ENCODE data around the gene TDP1.
"Not testable (repeated sequence)": the region's sequence is repeated elsewhere in the genome, so short reads cannot be mapped to it uniquely, and the experiment has no call there.

The TDP1 gene

DNA sequence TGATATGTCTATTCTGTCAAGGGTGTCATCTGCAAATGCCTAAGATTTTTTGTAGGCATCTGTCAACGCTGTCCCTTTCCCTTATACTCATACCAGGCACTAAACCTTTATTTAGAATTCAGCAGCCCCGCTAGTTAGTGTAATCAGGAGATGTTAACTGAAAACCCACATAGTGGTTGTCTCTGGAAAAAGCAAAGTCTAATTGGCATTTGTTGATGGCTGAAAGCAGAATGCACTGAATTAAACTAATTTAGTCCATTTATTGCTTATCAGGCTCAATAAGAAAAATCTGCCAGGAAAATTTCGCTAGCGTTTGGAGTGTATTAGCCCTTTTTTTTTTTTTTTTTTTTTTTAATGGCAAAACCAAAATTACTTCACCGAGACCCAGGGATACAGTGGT lies 34.5 kb downstream of the TDP1 start:
- DNase-seq (ENCODE audit: low read depth): no peak

DNA sequence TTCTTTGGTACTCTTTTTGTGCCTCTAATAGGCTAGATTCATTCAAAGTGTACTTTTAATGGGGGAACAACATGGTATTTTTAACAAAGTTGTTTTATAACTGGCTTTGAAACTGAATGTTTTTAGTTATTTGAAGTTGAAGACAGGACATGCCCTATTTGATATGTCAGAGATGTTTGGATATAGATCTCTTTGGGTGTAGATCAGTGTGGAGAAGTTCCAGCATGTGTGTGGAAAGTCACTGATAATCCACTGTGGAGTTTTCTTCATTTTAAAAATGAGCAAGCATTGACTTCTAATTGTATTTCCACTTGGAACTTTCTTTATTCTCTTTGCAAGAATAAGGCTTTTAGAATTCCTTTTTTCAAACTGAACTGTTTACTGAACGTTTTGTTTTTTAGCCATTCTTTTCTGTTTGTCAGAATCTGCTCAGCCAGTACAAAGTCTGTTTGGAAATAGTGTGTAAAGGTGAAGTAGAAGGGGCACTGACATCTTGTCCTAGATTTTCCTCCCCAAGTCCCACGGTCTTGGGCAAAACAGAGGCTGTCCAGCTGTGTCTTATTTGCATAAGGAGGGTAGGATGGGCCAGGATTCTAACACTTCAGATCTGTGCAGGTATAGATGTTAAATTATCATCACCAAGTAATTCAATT lies 35.0 kb downstream of the TDP1 start:
- DNase-seq (ENCODE audit: low read depth): no peak

DNA sequence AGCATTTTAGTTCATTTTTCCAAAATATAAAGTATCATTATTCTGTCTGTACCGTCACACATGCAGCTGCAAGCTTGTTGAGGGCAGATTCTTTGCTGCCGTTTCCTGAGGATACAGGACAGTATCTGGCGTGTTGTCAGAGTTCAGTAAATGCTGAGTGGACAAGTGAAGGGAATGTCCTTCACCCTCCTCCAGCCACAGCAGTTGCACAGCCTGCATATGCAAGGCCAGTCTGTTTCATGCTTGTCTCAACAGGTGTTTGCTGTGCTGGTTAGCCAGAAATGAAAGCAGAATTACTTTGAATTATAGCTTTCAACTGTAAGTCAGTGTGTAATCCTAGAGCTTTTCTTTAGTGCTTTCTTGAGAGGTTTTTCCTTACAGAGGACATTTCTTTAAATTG lies 36.5 kb downstream of the TDP1 start:
- DNase-seq (ENCODE audit: low read depth): no peak

DNA sequence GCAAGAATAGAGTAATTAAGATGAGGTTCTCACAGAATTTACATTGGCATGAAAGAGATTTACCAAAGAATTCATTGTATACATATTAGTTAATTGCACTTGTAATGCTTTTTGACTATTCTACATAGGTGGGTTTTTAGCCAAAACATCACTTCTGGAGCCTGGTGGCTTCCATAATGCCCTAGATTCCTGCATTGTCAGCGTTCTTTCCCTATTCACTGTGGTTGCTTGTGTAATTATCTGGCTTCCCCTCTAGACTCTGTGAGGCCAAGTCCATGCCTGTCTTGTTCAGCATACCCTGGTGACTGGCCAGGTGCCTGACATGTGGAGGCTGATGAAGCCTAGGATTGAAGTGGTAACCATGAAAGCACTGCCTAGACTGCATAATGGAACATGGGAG lies 41.2 kb downstream of the TDP1 start:
- no peak for DNase-seq (ENCODE audit: low read depth)

DNA sequence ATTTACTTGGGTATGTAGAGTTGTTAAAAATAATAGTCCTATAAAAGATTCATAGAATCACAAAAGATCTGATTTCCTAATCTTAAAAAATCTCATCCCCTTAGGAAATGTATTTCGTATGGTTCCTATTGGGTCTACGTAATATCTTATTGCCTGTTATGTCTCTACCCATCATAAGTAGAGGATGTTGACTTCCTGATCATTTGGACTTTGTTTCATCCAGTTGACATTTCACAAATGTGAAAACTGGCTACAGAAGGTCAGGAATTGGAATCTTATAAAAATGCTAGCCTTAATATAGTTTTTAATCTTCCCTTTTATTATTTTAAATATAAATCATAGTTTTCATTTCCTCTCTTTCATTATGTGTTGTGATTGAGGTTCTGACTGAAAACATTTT lies 45.2 kb downstream of the TDP1 start:
- no peak for DNase-seq (ENCODE audit: low read depth)

DNA sequence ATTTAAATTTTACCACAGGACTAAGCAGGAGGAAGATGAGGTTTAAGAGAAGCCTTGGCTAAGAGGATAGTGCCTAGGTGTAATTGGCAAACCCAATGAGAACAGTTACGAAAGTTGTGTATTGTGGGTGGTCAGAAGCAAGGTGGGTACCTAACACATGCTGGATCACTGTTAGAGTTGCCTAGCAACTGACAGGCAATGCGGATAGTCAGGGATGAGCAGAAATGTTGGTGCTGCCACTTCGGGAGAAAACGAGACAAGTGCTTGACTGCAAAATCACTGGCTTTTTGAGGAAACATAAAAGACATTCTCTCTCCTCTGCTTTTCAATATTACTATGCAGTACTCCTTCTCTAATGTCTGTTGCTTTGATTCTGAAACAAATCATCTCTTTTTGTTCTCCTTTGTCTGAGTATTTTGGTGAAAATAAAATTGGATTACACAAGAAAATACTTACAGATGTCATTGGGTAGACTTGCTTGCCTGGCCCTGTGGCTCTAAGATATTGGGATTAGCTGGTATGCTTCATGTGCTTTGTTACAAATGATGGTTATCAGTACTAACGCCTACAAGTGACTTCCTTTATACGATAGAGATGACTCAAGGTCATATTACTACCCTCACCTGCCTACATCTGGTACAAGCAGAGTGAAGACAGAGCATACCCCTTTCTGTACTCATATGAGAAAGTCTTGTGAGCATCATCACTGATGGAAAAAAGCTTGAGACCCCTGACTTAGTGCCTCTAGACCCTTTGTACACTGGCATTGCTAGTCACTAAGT lies 48.0 kb downstream of the TDP1 start:
- no peak for DNase-seq (ENCODE audit: low read depth)

DNA sequence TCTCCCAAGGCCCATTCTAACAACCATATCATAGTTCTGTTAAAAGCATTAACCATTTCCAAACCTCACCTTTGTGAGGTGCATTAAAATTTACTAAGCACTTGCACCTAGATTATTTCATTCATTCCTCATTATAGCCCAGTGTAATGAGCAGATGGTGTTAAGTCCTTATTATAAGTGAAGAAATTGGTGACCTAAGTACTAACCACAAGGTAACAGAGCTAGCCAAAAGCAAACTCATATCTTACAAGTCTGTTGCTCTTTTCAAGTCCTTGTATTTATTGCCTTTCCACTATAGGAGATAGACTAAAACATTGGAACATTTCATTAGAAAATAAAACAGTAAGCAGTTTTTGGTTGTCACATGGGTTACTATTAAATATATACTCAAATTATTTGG lies 49.7 kb downstream of the TDP1 start:
- DNase-seq (ENCODE audit: low read depth): no peak

DNA sequence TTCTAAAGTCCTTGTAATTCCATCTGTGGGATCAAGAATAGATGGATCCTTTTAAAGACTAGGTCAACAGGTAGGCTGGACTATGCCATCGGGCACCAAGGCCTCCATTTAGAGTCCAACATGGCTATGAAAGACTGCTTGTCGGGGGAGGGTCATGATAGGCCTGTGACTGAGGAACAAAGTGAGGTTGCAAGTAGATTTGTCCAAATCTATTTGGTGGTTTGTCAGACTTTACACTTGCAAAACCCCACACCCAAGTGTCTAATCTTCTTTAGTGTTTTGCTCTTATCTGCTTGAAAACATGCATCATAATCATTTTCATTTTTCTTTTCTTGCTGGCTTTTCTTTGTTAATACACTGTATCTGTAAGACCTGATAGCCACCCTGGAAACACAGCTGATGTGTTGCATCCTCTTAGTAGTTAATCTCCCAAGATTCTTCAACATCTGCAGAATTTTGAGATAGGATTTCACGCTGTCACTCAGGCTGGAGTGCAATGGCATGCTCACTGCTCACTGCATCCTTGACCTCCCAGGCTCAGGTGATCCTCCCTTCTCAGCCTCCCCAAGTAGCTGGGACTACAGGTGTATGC lies 50.3 kb downstream of the TDP1 start:
- no peak for DNase-seq (ENCODE audit: low read depth)

DNA sequence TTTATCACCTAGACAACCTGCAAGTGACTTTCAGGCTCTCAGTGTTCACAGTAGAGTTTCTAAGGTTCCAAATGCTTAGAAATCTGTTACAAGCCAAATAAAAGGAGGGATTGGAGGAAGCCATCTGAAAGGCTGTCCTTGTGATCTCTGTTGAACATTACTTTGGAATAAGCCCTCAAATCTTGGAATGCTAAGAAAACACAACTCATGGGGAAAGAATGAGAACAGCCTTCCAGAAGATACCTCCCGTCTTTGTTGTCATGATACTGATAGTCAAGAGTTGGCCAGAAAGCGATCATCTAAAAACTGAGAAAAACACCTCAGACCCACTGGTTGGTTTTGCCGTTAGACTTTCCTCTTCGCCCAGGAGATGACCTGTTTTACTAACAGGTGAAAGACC lies 61.6 kb downstream of the TDP1 start:
- no peak for DNase-seq (ENCODE audit: low read depth)

DNA sequence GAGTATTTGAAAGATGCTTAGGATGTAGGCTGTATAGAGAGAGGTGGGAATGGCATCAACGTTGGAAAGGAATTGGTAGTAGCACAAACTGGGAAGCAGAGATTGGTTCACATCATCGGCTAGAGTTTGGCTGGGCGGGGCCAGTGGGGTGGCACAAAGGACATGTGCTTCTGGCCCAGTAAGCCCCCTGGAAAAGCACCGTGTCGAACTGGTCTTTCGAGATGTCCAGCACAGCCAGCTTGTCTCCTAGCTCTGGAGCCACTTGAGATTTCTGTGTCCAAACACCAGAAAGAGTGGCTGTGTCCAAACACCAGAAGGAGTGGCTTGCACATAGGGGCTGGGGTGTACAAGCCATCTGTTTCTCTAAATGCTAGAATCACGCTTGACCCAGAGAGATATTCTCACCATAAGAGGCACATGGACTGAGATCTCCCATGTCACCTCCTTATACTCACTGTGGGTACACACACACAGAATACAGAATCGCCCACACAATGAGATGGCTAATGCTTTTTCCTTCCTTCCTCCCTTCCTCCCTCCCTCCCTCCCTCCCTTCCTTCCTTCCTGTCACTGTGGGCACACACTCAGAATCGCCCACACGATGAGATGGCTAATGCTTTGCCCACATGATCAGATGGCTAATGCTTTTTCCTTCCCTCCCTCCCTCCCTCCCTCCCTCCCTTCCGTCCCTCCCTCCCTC lies 64.2 kb downstream of the TDP1 start:
- DNase-seq (ENCODE audit: low read depth): no peak

DNA sequence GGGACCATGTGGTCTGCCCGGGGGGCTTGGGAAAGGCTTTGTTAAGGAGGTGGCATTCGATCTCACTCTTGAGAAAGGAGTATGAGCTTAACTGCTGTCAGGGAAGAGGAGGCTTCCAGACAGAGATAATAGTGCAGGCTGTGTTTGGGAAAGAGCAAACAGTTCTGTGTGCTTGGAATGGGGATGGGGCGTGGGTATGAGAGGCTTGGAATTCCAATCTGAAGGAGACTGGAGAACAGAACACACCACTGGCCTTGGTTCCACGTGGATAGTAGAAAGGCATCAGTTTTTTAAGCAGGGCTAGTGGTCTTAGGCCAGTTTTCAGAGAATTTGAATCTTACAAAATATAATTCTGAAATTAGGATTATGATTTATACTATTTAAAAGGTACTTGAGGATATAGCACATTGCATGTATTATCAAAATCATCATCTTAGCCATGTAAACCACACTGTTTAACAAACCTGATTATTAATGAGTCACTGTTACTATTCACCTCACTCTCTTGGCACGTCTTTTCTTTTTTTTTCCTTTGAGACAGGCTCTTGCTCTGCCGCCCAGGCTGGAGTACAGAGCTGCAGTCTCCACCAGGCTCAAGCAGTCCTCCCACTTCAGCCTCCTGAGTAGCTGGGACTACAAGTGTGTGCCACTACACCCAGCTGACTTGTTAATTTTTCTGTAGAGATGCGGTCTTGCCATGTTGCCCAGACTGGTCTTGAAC lies 67.6 kb downstream of the TDP1 start:
- no peak for DNase-seq (ENCODE audit: low read depth)

DNA sequence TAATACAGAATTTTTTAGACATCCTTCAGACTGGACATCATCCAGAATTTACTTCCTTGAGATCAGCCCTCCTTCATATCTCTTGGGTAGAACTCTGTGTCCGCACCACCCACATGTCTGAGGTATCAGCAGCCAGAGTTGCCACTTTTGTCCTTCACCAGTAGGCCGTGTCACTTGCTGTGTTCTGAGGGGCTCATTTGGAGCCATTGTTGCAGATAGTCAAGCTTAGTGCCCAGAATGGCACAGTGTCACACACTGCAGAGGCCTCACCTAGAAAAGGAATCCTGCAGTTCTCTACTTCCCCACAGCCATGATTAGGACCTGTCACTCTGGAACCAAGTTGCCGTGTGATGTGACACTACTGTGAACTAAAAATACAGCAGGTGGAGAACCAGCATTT lies 69.2 kb downstream of the TDP1 start:
- no peak for DNase-seq (ENCODE audit: low read depth)

DNA sequence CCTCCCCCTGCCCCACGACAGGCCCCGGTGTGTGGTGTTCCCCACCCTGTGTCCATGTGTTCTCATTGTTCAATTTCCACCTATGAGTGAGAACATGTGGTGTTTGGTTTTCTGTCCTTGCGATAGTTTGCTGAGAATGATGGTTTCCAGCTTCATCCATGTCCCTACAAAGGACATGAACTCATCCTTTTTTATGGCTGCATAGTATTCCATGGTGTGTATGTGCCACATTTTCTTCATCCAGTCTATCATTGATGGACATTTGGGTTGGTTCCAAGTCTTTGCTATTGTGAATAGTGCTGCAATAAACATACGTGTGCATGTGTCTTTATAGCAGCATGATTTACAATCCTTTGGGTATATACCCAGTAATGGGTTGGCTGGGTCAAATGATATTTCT lies 70.9 kb downstream of the TDP1 start:
- not testable (repeated sequence) for DNase-seq (ENCODE audit: low read depth)

DNA sequence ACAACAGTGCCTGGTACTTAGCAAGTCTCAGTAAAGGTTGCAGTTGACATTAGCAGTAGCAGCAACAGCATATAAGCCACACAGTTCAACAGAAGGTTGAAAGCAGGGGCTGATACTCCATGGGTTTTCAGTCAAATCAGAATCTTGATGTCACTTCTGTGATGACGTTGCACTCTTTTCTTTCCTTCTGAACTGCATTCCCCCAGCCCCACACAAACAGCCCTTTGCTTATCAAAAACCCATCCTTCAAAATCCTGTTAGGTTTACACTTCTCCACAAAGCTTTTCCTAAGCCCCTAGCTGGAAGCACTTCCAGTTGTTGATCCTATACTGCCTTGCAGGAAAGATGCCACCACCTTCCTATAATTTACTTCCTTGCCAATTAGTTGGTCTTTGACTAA lies 72.1 kb downstream of the TDP1 start:
- no peak for DNase-seq (ENCODE audit: low read depth)

DNA sequence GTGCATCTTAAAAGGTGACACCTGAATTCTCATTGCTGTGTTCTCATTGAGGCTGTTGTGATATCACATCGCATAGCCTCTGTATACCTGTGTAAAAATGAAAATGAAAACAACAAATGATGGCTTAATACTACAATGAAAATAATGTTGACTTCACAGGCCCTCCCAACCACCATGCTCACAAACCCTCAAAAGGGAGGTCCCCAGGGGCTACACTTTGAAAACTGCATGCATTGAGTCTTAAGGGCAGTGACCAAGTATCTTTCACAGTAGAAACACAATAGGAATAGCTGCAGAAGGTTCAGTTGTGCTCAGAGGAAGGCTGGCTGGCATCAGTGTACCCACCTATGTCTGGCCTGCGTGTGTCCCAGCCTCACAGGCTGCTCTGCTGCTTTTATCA lies 78.4 kb downstream of the TDP1 start:
- DNase-seq (ENCODE audit: low read depth): no peak

DNA sequence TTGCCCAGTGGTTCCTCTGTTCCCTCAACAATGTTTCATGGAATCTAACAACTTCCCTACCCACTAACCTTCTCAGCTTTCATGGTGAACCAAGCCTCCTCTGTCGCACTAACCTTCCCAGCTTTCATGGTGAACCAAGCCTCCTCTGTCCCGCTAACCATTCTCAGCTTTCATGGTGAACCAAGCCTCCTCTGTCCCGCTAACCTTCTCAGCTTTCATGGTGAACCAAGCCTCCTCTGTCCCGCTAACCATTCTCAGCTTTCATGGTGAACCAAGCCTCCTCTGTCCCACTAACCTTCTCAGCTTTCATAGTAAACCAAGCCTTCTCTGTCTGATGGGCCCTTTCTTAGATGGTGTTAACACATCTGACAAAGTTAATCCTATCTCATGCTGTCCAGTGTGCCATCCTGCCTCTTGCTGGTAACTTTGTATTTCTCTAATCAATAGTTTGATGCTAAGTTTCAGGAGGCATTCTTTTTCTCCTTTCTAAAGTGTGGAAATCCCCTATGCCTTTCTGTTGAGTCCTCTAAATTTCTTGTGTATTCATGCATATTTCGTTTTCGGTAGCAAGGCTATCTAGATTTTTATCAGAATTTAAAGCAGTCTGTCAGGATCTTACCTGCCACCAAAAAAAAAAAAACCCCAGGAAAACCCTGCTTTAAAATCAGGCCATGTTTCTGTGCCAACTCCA lies 79.3 kb downstream of the TDP1 start:
- no peak for DNase-seq (ENCODE audit: low read depth)

DNA sequence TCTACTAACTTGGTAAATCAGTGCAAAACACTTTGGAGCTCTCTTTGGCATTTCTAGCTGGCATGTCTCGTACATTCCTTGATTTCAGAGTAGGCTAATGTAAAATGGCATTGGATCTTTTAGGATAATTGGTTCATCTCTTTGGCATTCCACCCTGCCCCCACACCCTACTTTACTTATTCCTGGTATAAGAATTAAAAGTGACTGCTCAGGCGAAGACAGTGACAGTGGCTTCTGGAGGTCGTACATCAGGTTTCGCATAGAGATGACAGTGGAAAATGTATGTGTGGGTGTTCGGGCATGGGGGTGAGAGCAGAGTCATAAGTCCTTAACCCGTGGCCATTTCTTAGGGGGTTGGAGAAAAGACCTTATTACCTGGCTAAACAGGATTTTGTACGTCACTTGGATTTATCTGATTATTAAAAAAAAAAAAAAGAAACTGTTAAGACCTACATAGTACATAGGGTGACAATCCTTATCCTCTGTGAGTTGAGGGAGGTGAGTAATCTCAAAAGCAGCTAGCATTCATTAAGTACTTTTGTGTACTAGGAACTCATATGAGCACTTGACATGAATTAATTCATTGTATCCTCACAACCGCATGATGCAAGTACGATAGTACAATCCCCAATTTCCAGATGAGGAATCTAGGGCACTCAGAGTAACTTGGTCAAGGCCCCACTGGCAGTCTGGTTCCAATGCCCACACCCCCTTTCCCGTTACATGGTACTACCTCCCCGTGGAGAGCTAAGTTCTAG lies 83.7 kb downstream of the TDP1 start:
- DNase-seq (ENCODE audit: low read depth): no peak

DNA sequence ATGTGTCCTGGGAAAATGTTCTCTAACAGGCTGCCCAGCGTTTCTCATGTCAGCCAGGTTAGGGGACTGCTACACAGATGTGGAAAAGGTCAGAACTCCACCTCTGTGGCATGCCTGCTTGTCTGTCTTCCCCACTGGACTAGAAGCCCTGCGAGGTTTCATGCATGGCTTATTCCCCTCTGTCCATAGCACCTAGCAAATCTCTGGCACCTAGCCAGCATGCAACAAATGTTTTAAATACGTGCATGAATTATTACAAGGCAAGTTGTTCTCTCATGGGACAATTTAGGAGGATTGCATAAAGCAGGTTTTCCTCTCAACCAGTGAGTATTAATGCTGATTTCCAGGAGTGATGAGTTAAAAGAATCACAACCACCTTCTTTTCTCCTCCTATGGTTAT lies 84.7 kb downstream of the TDP1 start:
- DNase-seq (ENCODE audit: low read depth): no peak

DNA sequence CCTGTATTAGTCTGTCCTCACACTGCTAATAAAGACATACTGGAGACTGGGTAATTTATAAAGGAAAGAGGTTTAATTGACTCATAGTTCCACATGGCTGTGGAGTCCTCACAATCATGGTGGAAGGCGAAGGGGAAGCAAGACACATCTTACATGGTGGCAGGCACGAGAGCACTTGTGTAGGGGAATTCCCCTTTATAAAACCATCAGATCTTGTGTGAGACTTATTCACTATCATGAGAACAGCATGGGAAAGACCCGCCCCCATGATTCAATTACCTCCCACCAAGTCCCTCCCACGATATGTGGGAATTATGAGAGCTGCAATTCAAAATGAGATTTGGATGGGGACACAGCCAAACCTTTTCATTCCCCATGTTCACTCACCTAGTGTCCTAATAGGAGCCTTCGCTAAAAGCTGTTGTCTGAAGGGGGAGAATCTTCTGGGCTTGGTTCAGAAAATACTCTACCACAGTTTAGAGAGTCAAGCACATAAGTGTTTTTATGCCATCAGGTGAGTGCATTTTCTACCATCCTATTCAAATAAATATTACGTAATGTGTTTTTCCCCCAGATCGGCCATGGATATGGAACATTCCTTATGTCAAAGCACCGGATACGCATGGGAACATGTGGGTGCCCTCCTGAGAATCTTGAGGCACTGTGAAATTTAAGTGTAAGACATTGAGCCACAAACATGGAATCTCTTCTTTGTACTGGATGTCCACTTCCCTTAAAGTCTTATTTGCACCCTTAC lies 86.9 kb downstream of the TDP1 start:
- no peak for DNase-seq (ENCODE audit: low read depth)

DNA sequence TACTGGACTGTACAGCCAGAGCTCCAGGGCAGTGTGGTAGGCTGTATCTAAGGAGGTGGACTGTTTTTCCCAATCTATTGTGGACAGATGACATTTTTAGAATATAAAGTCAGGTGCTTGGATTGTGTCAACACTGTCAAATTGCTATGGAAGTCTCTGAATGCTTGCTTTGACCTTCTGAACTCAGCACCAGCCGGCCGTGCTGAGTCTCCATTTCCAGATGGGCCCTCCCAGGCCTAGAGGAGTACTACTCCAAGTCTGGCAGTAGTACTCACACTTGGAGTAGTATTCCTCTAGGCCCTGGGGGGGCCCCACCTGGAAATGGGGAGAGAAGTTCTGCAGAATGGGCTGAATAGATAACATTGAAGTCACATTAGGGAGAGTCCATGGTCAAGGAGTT lies 89.9 kb downstream of the TDP1 start:
- no peak for DNase-seq (ENCODE audit: low read depth)
